ENCODE results near the gene MGMT. TPM values are rescaled to one million over a fixed set of nuclear protein-coding genes. Genes with fewer than 3 reads are reported as not detected.

MGMT gene
- total RNA-seq, 4 donors from 2014 or later = 18.4 to 30.3 (median 27.9) TPM

GRCh38 chr10:129552119-129552518 is 85.1 kb downstream of the MGMT start:
- intact Hi-C loops (cut with DNase I) = no loop called here
- H3K4me3 ChIP-seq = no peak overlapping the region
- peaks cover 0 to 10% (median 3%) of the 10 kb centered on the region in 4 donors for H3K36me3 ChIP-seq
- no peaks in the 10 kb centered on the region for H3K9me3 ChIP-seq
- WGBS = 100% methylated on average over 6 of the region's 14 CpGs
- no peaks in the 10 kb centered on the region for H3K27me3 ChIP-seq
- no peak for DNase-seq (ENCODE audit: extremely low spot score)
- peaks cover 0 to 9% (median 8%) of the 10 kb centered on the region in 4 donors for H3K4me1 ChIP-seq
- no peak overlapping the region for H3K27ac ChIP-seq (replicated peaks in 1 of 4)
- TF ChIP-seq CTCF (IDR thresholded peaks at IDR 0.05) = no peak
- TF ChIP-seq POLR2A (IDR thresholded peaks at IDR 0.05; ENCODE audit: low read depth) = no peak
- no peak for TF ChIP-seq POLR2AphosphoS5 (IDR thresholded peaks at IDR 0.05)
- no peak for TF ChIP-seq EP300 (IDR thresholded peaks at IDR 0.05)

GRCh38 chr10:129553928-129554327 is 86.9 kb downstream of the MGMT start:
- no peaks in the 10 kb centered on the region for H3K9me3 ChIP-seq
- 95% methylated on average over 11 of the region's 11 CpGs for WGBS
- no peak overlapping the region for H3K27ac ChIP-seq (replicated peaks in 1 of 4)
- peaks cover 0 to 10% (median 3%) of the 10 kb centered on the region in 4 donors for H3K36me3 ChIP-seq
- DNase-seq (ENCODE audit: extremely low spot score) = no peak
- H3K4me1 ChIP-seq = no peaks in the 10 kb centered on the region
- H3K4me3 ChIP-seq = no peak overlapping the region
- TF ChIP-seq POLR2A (IDR thresholded peaks at IDR 0.05; ENCODE audit: low read depth) = no peak
- no peak for TF ChIP-seq EP300 (IDR thresholded peaks at IDR 0.05)
- no peak for TF ChIP-seq POLR2AphosphoS5 (IDR thresholded peaks at IDR 0.05)
- no peak for TF ChIP-seq CTCF (IDR thresholded peaks at IDR 0.05)
- no peaks in the 10 kb centered on the region for H3K27me3 ChIP-seq
- intact Hi-C loops (cut with DNase I) = no loop called here

GRCh38 chr10:129556316-129556715 is 89.3 kb downstream of the MGMT start:
- no peaks in the 10 kb centered on the region for H3K27me3 ChIP-seq

GRCh38 chr10:129560361-129560760 is 93.3 kb downstream of the MGMT start:
- no peaks in the 10 kb centered on the region for H3K36me3 ChIP-seq
- H3K27ac ChIP-seq (replicated peaks in 1 of 4) = no peak overlapping the region
- DNase-seq (ENCODE audit: extremely low spot score) = no peak
- WGBS = 82% methylated on average over 6 of the region's 6 CpGs
- no peaks in the 10 kb centered on the region for H3K4me1 ChIP-seq
- intact Hi-C loops (cut with DNase I) = no loop called here
- no peak overlapping the region for H3K4me3 ChIP-seq
- H3K9me3 ChIP-seq = no peaks in the 10 kb centered on the region
- no peaks in the 10 kb centered on the region for H3K27me3 ChIP-seq
- no peak for TF ChIP-seq EP300 (IDR thresholded peaks at IDR 0.05)
- TF ChIP-seq POLR2A (IDR thresholded peaks at IDR 0.05; ENCODE audit: low read depth) = no peak
- TF ChIP-seq POLR2AphosphoS5 (IDR thresholded peaks at IDR 0.05) = no peak
- TF ChIP-seq CTCF (IDR thresholded peaks at IDR 0.05) = no peak

More at GRCh38 chr10:129556316-129556715, 89.3 kb downstream of the MGMT start:
- intact Hi-C loops (cut with DNase I) = no loop called here
- TF ChIP-seq POLR2A (IDR thresholded peaks at IDR 0.05; ENCODE audit: low read depth) (no peak), EP300 (IDR thresholded peaks at IDR 0.05) (no peak), CTCF (IDR thresholded peaks at IDR 0.05) (no peak), POLR2AphosphoS5 (IDR thresholded peaks at IDR 0.05) (no peak)
- Histone ChIP-seq H3K36me3 (peaks cover 0 to 10% (median 3%) of the 10 kb centered on the region in 4 donors), H3K4me3 (no peak overlapping the region), H3K27ac (replicated peaks in 1 of 4) (no peak overlapping the region), H3K9me3 (no peaks in the 10 kb centered on the region), H3K4me1 (no peaks in the 10 kb centered on the region)
- no peak for DNase-seq (ENCODE audit: extremely low spot score)
- WGBS = 97% methylated on average over 15 of the region's 18 CpGs

DNA sequence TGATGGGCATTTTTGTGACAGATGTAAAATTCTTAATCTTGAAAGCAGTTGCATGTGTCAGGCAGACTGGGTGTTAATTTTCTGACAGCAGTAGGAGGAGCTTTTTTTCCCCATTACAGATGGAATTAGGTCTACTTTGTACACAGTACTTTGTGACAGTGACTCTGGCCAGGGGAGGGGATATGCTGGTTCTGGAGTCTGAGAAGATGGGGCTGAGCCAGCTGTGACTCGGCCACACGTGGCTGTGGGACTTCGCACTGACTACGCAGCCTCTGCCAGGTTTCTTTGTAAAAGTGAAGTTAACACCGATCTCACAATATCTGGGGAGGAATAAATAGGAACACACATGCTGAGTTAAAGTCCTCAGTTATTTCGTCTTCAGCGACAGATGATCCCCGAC is 95.4 kb downstream of the MGMT start:
- no peak overlapping the region for H3K4me3 ChIP-seq
- intact Hi-C loops (cut with DNase I) = no loop called here
- H3K27ac ChIP-seq (replicated peaks in 1 of 4) = no peak overlapping the region
- no peaks in the 10 kb centered on the region for H3K9me3 ChIP-seq
- H3K27me3 ChIP-seq = no peaks in the 10 kb centered on the region
- peaks cover 0 to 9% (median 4%) of the 10 kb centered on the region in 4 donors for H3K36me3 ChIP-seq
- no peak for DNase-seq (ENCODE audit: extremely low spot score)
- TF ChIP-seq EP300 (IDR thresholded peaks at IDR 0.05) (no peak), POLR2A (IDR thresholded peaks at IDR 0.05; ENCODE audit: low read depth) (no peak), POLR2AphosphoS5 (IDR thresholded peaks at IDR 0.05) (no peak), CTCF (IDR thresholded peaks at IDR 0.05) (no peak)
- WGBS = 92% methylated on average over 8 of the region's 8 CpGs
- no peaks in the 10 kb centered on the region for H3K4me1 ChIP-seq
